ENCODE measurements around the gene GPR68. TPM values are rescaled to one million over a fixed set of nuclear protein-coding genes. Genes with fewer than 3 reads are reported as not detected.

The GPR68 gene
- total and polyA plus RNA-seq, 2 of the 4 experiments (the other 2 are of a cell fraction), result 0.72 to 0.94 TPM

GRCh38 chr14:91211017-91211416 lies 33.5 kb downstream of the GPR68 start:
- intact Hi-C loops (cut with micrococcal nuclease), result no loop called here
- H4K91ac ChIP-seq (ENCODE audit: insufficient read depth, low read depth, low read length), result no peak overlapping the region
- H3K27ac ChIP-seq (ENCODE audit: insufficient read depth, low read length), result no peak overlapping the region
- no peak overlapping the region for H3K18ac ChIP-seq (ENCODE audit: low read depth, low read length)
- no TSS peak for BruUV-seq (replicated peaks)
- no peaks in the 10 kb centered on the region for H3K27me3 ChIP-seq (ENCODE audit: control insufficient read depth, insufficient read depth, low read length)
- no peaks in the 10 kb centered on the region for H3K79me1 ChIP-seq (ENCODE audit: low read depth in 1 of 2, low read length in 2 of 2)
- H3K4me2 ChIP-seq (ENCODE audit: low read depth, low read length), result no peak overlapping the region
- ChIA-PET POLR2A (ENCODE audit: unreplicated experiment) (no interaction called here), CTCF (no interaction called here)
- DNase-seq (no peak), ATAC-seq (ENCODE audit: low read depth) (no peak)
- no peak overlapping the region for H3K56ac ChIP-seq (ENCODE audit: extremely low read depth, insufficient read depth, low read length)
- no CpG with 5 or more reads among the region's 2 CpGs for WGBS, 2 experiments (ENCODE audit: extremely low coverage in 2 of 2, insufficient read length in 1 of 2)
- no peak overlapping the region for H3K9ac ChIP-seq (ENCODE audit: low read depth, low read length)
- no peak overlapping the region for H2BK5ac ChIP-seq (ENCODE audit: low read depth, low read length, poor library complexity, severe bottlenecking)
- H2AFZ ChIP-seq (replicated peaks; ENCODE audit: low read length, poor library complexity), result no peak overlapping the region
- H3K9me1 ChIP-seq (ENCODE audit: insufficient read depth, low read length), result no peaks in the 10 kb centered on the region; the same call in 1 of the 2 replicates
- H3K4me3 ChIP-seq (ENCODE audit: insufficient read depth, low read depth, low read length), result no peak overlapping the region
- H2AK5ac ChIP-seq (ENCODE audit: low read depth, low read length), result no peak overlapping the region
- TF ChIP-seq POLR2A (IDR thresholded peaks at IDR 0.05; ENCODE audit: low read depth, low read length) (no peak), MAFK (IDR thresholded peaks at IDR 0.05; ENCODE audit: low read depth, low read length) (no peak), USF2 (IDR thresholded peaks at IDR 0.05; ENCODE audit: low read depth, low read length) (no peak), CHD1 (IDR thresholded peaks at IDR 0.05; ENCODE audit: low read depth, low read length) (no peak), FOS (IDR thresholded peaks at IDR 0.05; ENCODE audit: low read depth, low read length) (no peak), RAD21 (IDR thresholded peaks at IDR 0.05; ENCODE audit: low read length) (no peak), MXI1 (IDR thresholded peaks at IDR 0.05; ENCODE audit: borderline replicate concordance, low read depth, low read length) (no peak), RCOR1 (IDR thresholded peaks at IDR 0.05; ENCODE audit: insufficient replicate concordance, low read length) (no peak), CTCF (conservative IDR thresholded peaks at IDR 0.05; ENCODE audit: low read depth, low read length) (no peak), BHLHE40 (IDR thresholded peaks at IDR 0.05; ENCODE audit: low read depth, low read length) (no peak)
- no peak overlapping the region for H4K8ac ChIP-seq (ENCODE audit: low read depth in 2 of 2, low read length in 2 of 2)
- no peak overlapping the region for H3K4ac ChIP-seq (ENCODE audit: low read depth, low read length)
- no peak overlapping the region for H2AK9ac ChIP-seq (replicated peaks; ENCODE audit: low read depth, low read length, poor library complexity)
- no peak overlapping the region for H3K14ac ChIP-seq (replicated peaks; ENCODE audit: low read depth, low read length)
- H3K4me1 ChIP-seq (ENCODE audit: control insufficient read depth, insufficient read depth, low read length), result no peaks in the 10 kb centered on the region
- in situ Hi-C loops (cut with MboI; ENCODE audit: low sequenced_read_pairs), result no loop called here
- no peak overlapping the region for H3K23ac ChIP-seq (ENCODE audit: low read depth, low read length)
- no peak overlapping the region for H2BK20ac ChIP-seq (ENCODE audit: low read depth, low read length)
- H2BK15ac ChIP-seq (ENCODE audit: low read depth, low read length), result no peak overlapping the region
- dilution Hi-C loops (cut with HindIII; ENCODE audit: low sequenced_read_pairs, unreplicated experiment), result no loop called here
- H4K5ac ChIP-seq (ENCODE audit: low read depth, low read length), result no peak overlapping the region
- H3K36me3 ChIP-seq (ENCODE audit: control insufficient read depth, insufficient read depth, low read length), result peaks cover 8% of the 10 kb centered on the region; the same call in 1 of the 2 replicates
- H2BK120ac ChIP-seq (ENCODE audit: low read depth, low read length), result no peak overlapping the region
- no peaks in the 10 kb centered on the region for H3K9me3 ChIP-seq (ENCODE audit: control insufficient read depth, insufficient read depth, low read length)
- H4K20me1 ChIP-seq (ENCODE audit: insufficient read depth, low read length), result no peaks in the 10 kb centered on the region

All from IMR-90 (cell line).